ENCODE data around the gene RABEP2.

The RABEP2 gene

DNA sequence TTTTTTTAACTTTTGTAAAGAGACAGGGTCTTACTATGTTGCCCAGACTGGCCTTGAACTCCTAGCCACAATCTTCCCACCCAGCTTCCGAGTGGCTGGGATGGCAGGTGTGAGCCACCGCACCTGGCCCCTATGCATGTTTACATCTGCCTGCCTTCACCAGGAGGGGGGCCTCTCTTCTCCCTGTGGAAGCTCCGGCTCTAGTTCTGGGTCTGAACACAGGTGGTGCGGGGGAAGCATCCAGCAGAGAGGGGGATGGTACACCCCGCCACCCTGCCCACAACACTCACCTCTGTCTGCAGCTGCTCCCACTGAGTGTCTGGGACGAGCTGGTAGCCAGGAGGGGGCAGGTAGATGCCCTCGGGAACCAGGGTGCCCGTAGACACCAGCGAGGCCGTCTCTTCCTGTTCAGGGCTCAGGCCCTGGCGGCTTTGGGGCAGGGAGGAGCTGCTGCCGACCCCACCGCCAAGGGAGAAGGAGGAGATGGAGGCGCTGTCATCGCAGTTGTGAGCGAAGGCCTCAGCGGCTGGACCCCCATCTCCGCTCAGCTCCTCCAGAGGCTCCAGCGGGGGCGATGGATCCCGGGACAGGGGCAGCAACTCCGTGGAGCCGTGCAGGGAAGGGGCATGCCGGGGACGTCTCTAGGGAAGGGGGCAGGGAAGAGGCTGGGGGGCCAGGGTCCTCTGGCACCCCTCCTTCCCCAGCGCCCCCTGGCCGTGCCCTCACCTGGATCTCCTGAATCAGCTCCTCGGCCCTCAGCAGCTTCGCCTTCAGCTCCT lies 10.9 kb downstream of the RABEP2 start:
- no peaks in the 10 kb centered on the region for H3K27me3 ChIP-seq (replicated peaks; ENCODE audit: control insufficient read depth, insufficient read depth, low read length)
- H3K9me3 ChIP-seq (ENCODE audit: control insufficient read depth, low read length) = no peaks in the 10 kb centered on the region
- H3K36me3 ChIP-seq (ENCODE audit: control insufficient read depth, insufficient read depth, low read length, severe bottlenecking) = peaks cover 26% of the 10 kb centered on the region
- no peak overlapping the region for H3K9ac ChIP-seq (ENCODE audit: low read length)
- DNase-seq (ENCODE audit: low read depth) = no peak
- H3K4me1 ChIP-seq (ENCODE audit: control insufficient read depth, insufficient read depth, low read length) = no peaks in the 10 kb centered on the region
- no peak overlapping the region for H3K4me3 ChIP-seq (ENCODE audit: low read length)

GRCh38 chr16:28912558-28912957 lies 12.5 kb downstream of the RABEP2 start:
- no peak for DNase-seq (ENCODE audit: low read depth)
- Histone ChIP-seq H3K9ac (ENCODE audit: low read length) (no peak overlapping the region), H3K4me3 (ENCODE audit: low read length) (no peak overlapping the region), H3K9me3 (ENCODE audit: control insufficient read depth, low read length) (no peaks in the 10 kb centered on the region), H3K36me3 (ENCODE audit: control insufficient read depth, insufficient read depth, low read length, severe bottlenecking) (peaks cover 25% of the 10 kb centered on the region), H3K4me1 (ENCODE audit: control insufficient read depth, insufficient read depth, low read length) (no peaks in the 10 kb centered on the region), H3K27me3 (replicated peaks; ENCODE audit: control insufficient read depth, insufficient read depth, low read length) (no peaks in the 10 kb centered on the region)

GRCh38 chr16:28910086-28911031 lies 14.7 kb downstream of the RABEP2 start:
- no peaks in the 10 kb centered on the region for H3K9me3 ChIP-seq (ENCODE audit: control insufficient read depth, low read length)
- no peak overlapping the region for H3K4me3 ChIP-seq (ENCODE audit: low read length)
- H3K4me1 ChIP-seq (ENCODE audit: control insufficient read depth, insufficient read depth, low read length) = no peaks in the 10 kb centered on the region
- H3K27me3 ChIP-seq (replicated peaks; ENCODE audit: control insufficient read depth, insufficient read depth, low read length) = no peaks in the 10 kb centered on the region
- H3K36me3 ChIP-seq (ENCODE audit: control insufficient read depth, insufficient read depth, low read length, severe bottlenecking) = peaks cover 20% of the 10 kb centered on the region
- H3K9ac ChIP-seq (ENCODE audit: low read length) = no peak overlapping the region
- DNase-seq (ENCODE audit: low read depth) = no peak

- Histone ChIP-seq H3K36me3 (ENCODE audit: control insufficient read depth, insufficient read depth, low read length, severe bottlenecking) (peaks cover 9% of the 10 kb centered on the region), H3K27me3 (replicated peaks; ENCODE audit: control insufficient read depth, insufficient read depth, low read length) (no peaks in the 10 kb centered on the region), H3K4me3 (ENCODE audit: low read length) (no peak overlapping the region), H3K9ac (ENCODE audit: low read length) (no peak overlapping the region), H3K4me1 (ENCODE audit: control insufficient read depth, insufficient read depth, low read length) (no peaks in the 10 kb centered on the region), H3K9me3 (ENCODE audit: control insufficient read depth, low read length) (no peaks in the 10 kb centered on the region)
- no peak for DNase-seq (ENCODE audit: low read depth)
These were observed 19.2 kb downstream of the RABEP2 start for GRCh38 chr16:28905800-28906372.

- Histone ChIP-seq H3K9me3 (ENCODE audit: control insufficient read depth, low read length) (no peaks in the 10 kb centered on the region), H3K4me1 (ENCODE audit: control insufficient read depth, insufficient read depth, low read length) (no peaks in the 10 kb centered on the region), H3K4me3 (ENCODE audit: low read length) (no peak overlapping the region), H3K27me3 (replicated peaks; ENCODE audit: control insufficient read depth, insufficient read depth, low read length) (no peaks in the 10 kb centered on the region), H3K36me3 (ENCODE audit: control insufficient read depth, insufficient read depth, low read length, severe bottlenecking) (peaks cover 7% of the 10 kb centered on the region), H3K9ac (ENCODE audit: low read length) (no peak overlapping the region)
- DNase-seq (ENCODE audit: low read depth) = no peak
These were observed 19.7 kb downstream of the RABEP2 start for GRCh38 chr16:28905229-28905754.

DNA sequence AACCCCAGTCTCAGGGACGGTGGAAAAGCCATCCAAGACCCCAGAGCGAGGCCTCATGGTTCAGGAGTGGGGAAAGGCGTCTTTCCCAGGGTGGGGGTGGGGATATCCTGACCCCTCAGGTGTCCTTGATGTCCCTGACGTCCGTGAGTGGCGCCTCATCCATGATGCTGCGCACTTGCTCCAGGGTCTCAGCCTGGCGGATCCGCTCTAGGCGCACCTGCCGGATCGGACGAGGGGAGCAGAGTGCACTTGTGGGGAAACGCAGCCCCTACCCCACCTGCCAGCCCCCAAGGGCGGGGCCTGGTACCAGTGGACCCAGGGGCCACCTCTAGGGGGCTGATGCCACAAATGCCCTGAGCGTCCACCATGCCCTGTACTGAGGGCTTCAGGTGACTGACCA lies 20.2 kb downstream of the RABEP2 start:
- no peaks in the 10 kb centered on the region for H3K4me1 ChIP-seq (ENCODE audit: control insufficient read depth, insufficient read depth, low read length)
- H3K9me3 ChIP-seq (ENCODE audit: control insufficient read depth, low read length) = no peaks in the 10 kb centered on the region
- peaks cover 7% of the 10 kb centered on the region for H3K36me3 ChIP-seq (ENCODE audit: control insufficient read depth, insufficient read depth, low read length, severe bottlenecking)
- H3K9ac ChIP-seq (ENCODE audit: low read length) = no peak overlapping the region
- H3K4me3 ChIP-seq (ENCODE audit: low read length) = no peak overlapping the region
- DNase-seq (ENCODE audit: low read depth) = no peak
- H3K27me3 ChIP-seq (replicated peaks; ENCODE audit: control insufficient read depth, insufficient read depth, low read length) = no peaks in the 10 kb centered on the region

DNA sequence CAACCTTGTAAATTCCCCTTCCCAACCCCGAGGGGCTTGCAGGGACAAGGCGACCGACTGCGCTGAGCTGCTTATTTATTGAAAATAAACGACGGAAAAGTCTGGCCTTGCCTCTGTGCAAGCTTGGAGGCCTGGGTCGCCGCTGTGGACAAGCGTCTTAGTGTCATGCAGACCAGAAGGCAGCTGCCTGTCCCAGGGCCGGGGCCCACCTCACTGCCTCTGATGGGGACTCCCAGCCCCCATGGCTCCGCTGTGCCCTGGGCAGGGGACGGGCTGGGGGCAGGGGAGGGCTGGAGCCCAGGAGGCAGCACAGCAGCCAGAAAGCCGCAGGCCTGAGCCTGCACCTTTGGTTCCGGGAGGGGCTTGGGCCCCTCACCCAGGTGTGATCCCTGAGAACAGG lies 20.7 kb downstream of the RABEP2 start:
- no peaks in the 10 kb centered on the region for H3K9me3 ChIP-seq (ENCODE audit: control insufficient read depth, low read length)
- no peaks in the 10 kb centered on the region for H3K27me3 ChIP-seq (replicated peaks; ENCODE audit: control insufficient read depth, insufficient read depth, low read length)
- peaks cover 7% of the 10 kb centered on the region for H3K36me3 ChIP-seq (ENCODE audit: control insufficient read depth, insufficient read depth, low read length, severe bottlenecking)
- no peak overlapping the region for H3K4me3 ChIP-seq (ENCODE audit: low read length)
- H3K4me1 ChIP-seq (ENCODE audit: control insufficient read depth, insufficient read depth, low read length) = no peaks in the 10 kb centered on the region
- DNase-seq (ENCODE audit: low read depth) = no peak
- no peak overlapping the region for H3K9ac ChIP-seq (ENCODE audit: low read length)

GRCh38 chr16:28903344-28904042 lies 21.5 kb downstream of the RABEP2 start:
- Histone ChIP-seq H3K4me1 (ENCODE audit: control insufficient read depth, insufficient read depth, low read length) (no peaks in the 10 kb centered on the region), H3K9me3 (ENCODE audit: control insufficient read depth, low read length) (no peaks in the 10 kb centered on the region), H3K36me3 (ENCODE audit: control insufficient read depth, insufficient read depth, low read length, severe bottlenecking) (peaks cover 5% of the 10 kb centered on the region), H3K27me3 (replicated peaks; ENCODE audit: control insufficient read depth, insufficient read depth, low read length) (no peaks in the 10 kb centered on the region), H3K9ac (ENCODE audit: low read length) (no peak overlapping the region), H3K4me3 (ENCODE audit: low read length) (no peak overlapping the region)
- no peak for DNase-seq (ENCODE audit: low read depth)

DNA sequence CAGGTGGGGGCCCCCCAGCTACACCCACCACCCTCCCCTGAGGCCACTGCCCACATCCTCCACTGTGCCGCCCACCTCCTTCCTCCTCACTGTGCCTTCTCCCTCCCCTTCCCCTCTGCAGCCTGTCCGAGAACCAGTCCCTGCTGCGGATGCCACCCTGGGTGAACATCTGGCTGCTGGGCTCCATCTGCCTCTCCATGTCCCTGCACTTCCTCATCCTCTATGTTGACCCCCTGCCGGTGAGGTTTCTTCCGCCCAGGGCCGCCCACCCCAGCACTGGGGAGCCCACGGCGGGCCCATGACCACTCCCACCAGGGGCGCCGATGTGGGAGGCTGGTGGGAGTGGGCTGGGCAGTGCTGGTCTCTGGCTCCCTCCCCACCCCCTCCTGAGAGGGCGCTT lies 22.1 kb downstream of the RABEP2 start:
- no peaks in the 10 kb centered on the region for H3K27me3 ChIP-seq (replicated peaks; ENCODE audit: control insufficient read depth, insufficient read depth, low read length)
- no peak overlapping the region for H3K4me3 ChIP-seq (ENCODE audit: low read length)
- H3K9me3 ChIP-seq (ENCODE audit: control insufficient read depth, low read length) = no peaks in the 10 kb centered on the region
- H3K9ac ChIP-seq (ENCODE audit: low read length) = no peak overlapping the region
- no peak for DNase-seq (ENCODE audit: low read depth)
- H3K36me3 ChIP-seq (ENCODE audit: control insufficient read depth, insufficient read depth, low read length, severe bottlenecking) = no peaks in the 10 kb centered on the region
- H3K4me1 ChIP-seq (ENCODE audit: control insufficient read depth, insufficient read depth, low read length) = no peaks in the 10 kb centered on the region

DNA sequence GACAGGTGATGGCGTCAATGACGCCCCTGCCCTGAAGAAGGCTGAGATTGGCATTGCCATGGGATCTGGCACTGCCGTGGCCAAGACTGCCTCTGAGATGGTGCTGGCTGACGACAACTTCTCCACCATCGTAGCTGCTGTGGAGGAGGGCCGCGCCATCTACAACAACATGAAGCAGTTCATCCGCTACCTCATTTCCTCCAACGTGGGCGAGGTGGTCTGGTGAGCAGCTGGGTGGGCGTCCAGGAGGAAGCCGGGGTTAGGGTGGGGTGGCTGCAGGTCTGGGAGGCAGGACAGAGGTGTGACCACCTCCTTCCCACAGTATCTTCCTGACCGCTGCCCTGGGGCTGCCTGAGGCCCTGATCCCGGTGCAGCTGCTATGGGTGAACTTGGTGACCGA lies 23.2 kb downstream of the RABEP2 start:
- no peak overlapping the region for H3K4me3 ChIP-seq (ENCODE audit: low read length)
- no peaks in the 10 kb centered on the region for H3K36me3 ChIP-seq (ENCODE audit: control insufficient read depth, insufficient read depth, low read length, severe bottlenecking)
- DNase-seq (ENCODE audit: low read depth) = no peak
- no peaks in the 10 kb centered on the region for H3K27me3 ChIP-seq (replicated peaks; ENCODE audit: control insufficient read depth, insufficient read depth, low read length)
- no peaks in the 10 kb centered on the region for H3K9me3 ChIP-seq (ENCODE audit: control insufficient read depth, low read length)
- H3K9ac ChIP-seq (ENCODE audit: low read length) = no peak overlapping the region
- no peaks in the 10 kb centered on the region for H3K4me1 ChIP-seq (ENCODE audit: control insufficient read depth, insufficient read depth, low read length)

All from adipocyte (in vitro differentiated cells).